Heart left ventricle (tissue), 16 donors: Measurements from ENCODE around the gene TBX2. TPM values are rescaled to one million over a fixed set of nuclear protein-coding genes. Genes with fewer than 3 reads are reported as not detected.

ENCODE experiments used
- ATAC-seq, 4 donors: fragments of 200-7000 bp; cut with Tn5 transposase; one replicate each; pipeline ENCODE4 v1.9.1; 2020 to 2022; ENCODE audit warnings: moderate library complexity in 4 of 4, mild to moderate bottlenecking in 3 of 4, moderate number of reproducible peaks in 1 of 4
- DNase-seq, 5 donors: peaks; one replicate each; pipeline ENCODE4 v3.0.0-alpha.2; 2020
- H3K27ac ChIP-seq, 12 donors: fragments of 200-600 bp; sonication (generic) in 4 of 12; one replicate each; pipeline versions ENCODE4 v1.5.0 to v1.8.0; 2016 to 2022; ENCODE audit warnings: mild to moderate bottlenecking in 2 of 12
- H3K27me3 ChIP-seq, 9 donors: fragments of 200-600 bp; sonication (generic) in 2 of 9; one replicate each; pipeline versions ENCODE4 v1.5.1 to v1.8.0; 2016 to 2022; ENCODE audit warnings: mild to moderate bottlenecking in 3 of 9
- H3K36me3 ChIP-seq, 9 donors: fragments of 200-600 bp; sonication (generic) in 2 of 9; one replicate each; pipeline versions ENCODE4 v1.5.0 to v1.8.0; 2018 to 2022; ENCODE audit warnings: mild to moderate bottlenecking in 2 of 9
- H3K4me1 ChIP-seq, 12 donors: fragments of 200-600 bp; sonication (generic) in 4 of 12; one replicate each; pipeline versions ENCODE4 v1.5.0 to v1.8.0; 2016 to 2022; ENCODE audit warnings: mild to moderate bottlenecking in 3 of 12
- H3K4me3 ChIP-seq, 12 donors: fragments of 200-600 bp; sonication (generic) in 4 of 12; one replicate each; pipeline versions ENCODE4 v1.5.0 to v1.8.0; 2017 to 2022; ENCODE audit warnings: mild to moderate bottlenecking in 9 of 12, moderate library complexity in 4 of 12
- H3K9me3 ChIP-seq, 12 donors: fragments of 200-600 bp; sonication (generic) in 4 of 12; one replicate each; pipeline versions ENCODE4 v1.5.0 to v1.8.0; 2016 to 2022; ENCODE audit warnings: mild to moderate bottlenecking in 1 of 12
- CTCF ChIP-seq, 12 donors: fragments of 200-600 bp; sonication (generic) in 4 of 12; IDR thresholded peaks; one replicate each; pipeline versions ENCODE4 v1.5.0 to v1.8.0; 2018 to 2022; ENCODE audit warnings: antibody characterized with exemption in 12 of 12, mild to moderate bottlenecking in 5 of 12
- POLR2A ChIP-seq, 2 donors: fragments of 450-650 bp; IDR thresholded peaks; one replicate each; pipeline ENCODE4 v1.6.1; 2017; ENCODE audit warnings: antibody characterized with exemption in 2 of 2, mild to moderate bottlenecking in 2 of 2, moderate library complexity in 2 of 2
- WGBS, 4 donors: extraction: QIAGEN DNeasy Blood & Tissue Kit in 2 of 4; methylation state at CpG; one replicate each; pipeline versions ENCODE4 v1.1.5 to v1.1.7; 2013 to 2018; 5-methylcytosine and 5-hydroxymethylcytosine counted together
- intact Hi-C, 10 donors: fragments of 100-400 bp; cut with DNase I; formaldehyde crosslinking; loops; one replicate each; pipeline versions ENCODE4 v1.11.1 to v1.14.2; 2022
- polyA plus RNA-seq, 2 donors: library from polyadenylated mRNA; stranded (reverse); fragments of 200-250 nt; gene quantifications; one replicate each; pipeline ENCODE4 v1.2.3, GENCODE V29; 2013
- total RNA-seq, 9 donors: library from RNA; depleted of rRNA in 2 of 9; stranded (reverse); fragments of >200 nt in 2 of 9; fragmentation: NEBNext Ultra II Directional in 3 of 9; extraction: Animal tissue kit (Norgen Biotek cat#: 25700) in 3 of 9; gene quantifications; one replicate each; pipeline versions ENCODE4 v1.1.0 to v1.2.4, GENCODE V29; 2016 to 2023
- donor health status: ischemic (EF 13 %, LVEDD 7.1; RV severe dilation, severe dysfunction).
- donor health status: healthy with polysubstance abuse.
- donor health status: DM: no; HTN: yes; CAD: no.
- donor health status: DM: no; HTN: no; CAD: no.
- donor health status: ischemic (EF 25% LVEDD 6.9; RV normal size, moderate dysfunction).
- donor health status: ischemic (EF 25% LVEDD 5.7; RV mildly dilated, moderate dysfunction).
- donor health status: healthy.
- donor health status: DM: yes; HTN: yes; CAD: no.
- donor health status: ischemic (EF 35%, LVEDD 5.7; RV mildly dilated, moderate dysfunction).
- donor health status: nonischemic (EF 11% LVEDD 7.7; RV severe dilation, severe dysfunction).
- donor health status: DM: yes; HTN: yes; CAD: no.
- donor health status: PGD.
- donor health status: ischemic (EF 29% LVEDD 5.4; RV normal size, mild dysfunction).
- donor health status: nonischemic (EF 23%, LVEDD 6.1; RV moderate dilation, normal function).

TBX2 gene
- total and polyA plus RNA-seq, 11 donors: 7.0 to 23.0 (median 13.4) TPM

- intact Hi-C loops: loop anchor here in 2 of 10 donors (10.0 kb wide), 2 partner anchors 180 to 660 kb away; no protein-coding TSS in a partner anchor
- Histone ChIP-seq H3K27me3 (no peaks in the 10 kb centered on the region), H3K4me1 (peaks cover 0 to 32% (median 5%) of the 10 kb centered on the region in 12 donors), H3K4me3 (no peak overlapping the region), H3K36me3 (no peaks in the 10 kb centered on the region), H3K27ac (no peak overlapping the region), H3K9me3 (no peaks in the 10 kb centered on the region)
- ATAC-seq (no peak), DNase-seq (no peak)
- TF ChIP-seq CTCF (IDR thresholded peaks at IDR 0.05) (no peak), POLR2A (IDR thresholded peaks at IDR 0.05) (no peak)
- WGBS, 4 donors: 93 to 100% (median 96%) methylated on average over 6 to 13 of the region's 13 CpGs
Measured at GRCh38 chr17:61384692-61385576, 14.7 kb upstream of the TBX2 start.

- WGBS, 4 donors: 94 to 98% (median 95%) methylated on average over 15 of the region's 15 CpGs
- intact Hi-C loops: loop anchor here in 2 of 10 donors (10.0 kb wide), 2 partner anchors 181 to 661 kb away; no protein-coding TSS in a partner anchor
Measured at GRCh38 chr17:61385577-61386236, 13.9 kb upstream of the TBX2 start.

GRCh38 chr17:61386251-61386650, 13.4 kb upstream of the TBX2 start:
- ATAC-seq (no peak), DNase-seq (no peak)
- intact Hi-C loops: loop anchor here in 2 of 10 donors (10.0 kb wide), 2 partner anchors 181 to 661 kb away; no protein-coding TSS in a partner anchor

More at GRCh38 chr17:61385577-61386236, 13.9 kb upstream of the TBX2 start:
- ATAC-seq (no peak), DNase-seq (no peak)
- Histone ChIP-seq H3K9me3 (no peaks in the 10 kb centered on the region), H3K27me3 (no peaks in the 10 kb centered on the region), H3K27ac (no peak overlapping the region), H3K36me3 (no peaks in the 10 kb centered on the region), H3K4me1 (peaks cover 0 to 33% (median 6%) of the 10 kb centered on the region in 12 donors), H3K4me3 (no peak overlapping the region)
- TF ChIP-seq CTCF (IDR thresholded peaks at IDR 0.05): no peak
- TF ChIP-seq POLR2A (IDR thresholded peaks at IDR 0.05): no peak

More at GRCh38 chr17:61386251-61386650, 13.4 kb upstream of the TBX2 start:
- Histone ChIP-seq H3K4me3 (no peak overlapping the region), H3K4me1 (peaks cover 0 to 28% (median 6%) of the 10 kb centered on the region in 12 donors), H3K36me3 (no peaks in the 10 kb centered on the region), H3K9me3 (no peaks in the 10 kb centered on the region), H3K27ac (no peak overlapping the region), H3K27me3 (no peaks in the 10 kb centered on the region)
- TF ChIP-seq CTCF (IDR thresholded peaks at IDR 0.05): no peak
- TF ChIP-seq POLR2A (IDR thresholded peaks at IDR 0.05): no peak
- WGBS, 4 donors: 90 to 100% (median 95%) methylated on average over 3 to 6 of the region's 6 CpGs
